NCI-H526 treated with DMSO at 0.1 percent for 48 hours (cell line): ENCODE measurements around the gene PHB1.
"Not testable (repeated sequence)": the region's sequence is repeated elsewhere in the genome, so short reads cannot be mapped to it uniquely, and the experiment has no call there.

Experiments
- DNase-seq: peaks from one replicate; lab custom pipeline; 2025; lab: John Stamatoyannopoulos, UW

The PHB1 gene

GRCh38 chr17:49404906-49405305 is 9.8 kb downstream of the PHB1 start:
- DNase-seq = no peak

- DNase-seq = no peak
Observed at GRCh38 chr17:49404361-49404760, 10.3 kb downstream of the PHB1 start.

- DNase-seq = no peak
Observed at GRCh38 chr17:49403514-49404289, 11.0 kb downstream of the PHB1 start.

- no peak for DNase-seq
Observed at GRCh38 chr17:49402706-49403105, 12.0 kb downstream of the PHB1 start.

GRCh38 chr17:49401971-49402611 is 12.6 kb downstream of the PHB1 start:
- no peak for DNase-seq

- DNase-seq = no peak
Observed at GRCh38 chr17:49399995-49400394, 14.7 kb downstream of the PHB1 start.

- DNase-seq = no peak
Observed at GRCh38 chr17:49397586-49397985, 17.1 kb downstream of the PHB1 start.

- DNase-seq = no peak
Observed at GRCh38 chr17:49393491-49394255, 21.0 kb downstream of the PHB1 start.

GRCh38 chr17:49390548-49391324 is 23.9 kb downstream of the PHB1 start:
- no peak for DNase-seq

GRCh38 chr17:49389514-49390347 is 25.0 kb downstream of the PHB1 start:
- DNase-seq = not testable (repeated sequence)

GRCh38 chr17:49388692-49389513 is 25.8 kb downstream of the PHB1 start:
- DNase-seq = no peak

GRCh38 chr17:49388290-49388640 is 26.4 kb downstream of the PHB1 start:
- no peak for DNase-seq

GRCh38 chr17:49387498-49388289 is 27.0 kb downstream of the PHB1 start:
- no peak for DNase-seq

- no peak for DNase-seq
Observed at GRCh38 chr17:49386373-49386772, 28.3 kb downstream of the PHB1 start.

GRCh38 chr17:49384951-49385350 is 29.7 kb downstream of the PHB1 start:
- no peak for DNase-seq

GRCh38 chr17:49383060-49383459 is 31.6 kb downstream of the PHB1 start:
- no peak for DNase-seq

GRCh38 chr17:49382556-49382955 is 32.1 kb downstream of the PHB1 start:
- no peak for DNase-seq

GRCh38 chr17:49381793-49382192 is 32.9 kb downstream of the PHB1 start:
- DNase-seq = no peak

GRCh38 chr17:49381033-49381432 is 33.6 kb downstream of the PHB1 start:
- DNase-seq = no peak

- no peak for DNase-seq
Observed at GRCh38 chr17:49379926-49380325, 34.8 kb downstream of the PHB1 start.
